SK-N-SH (cell line): ENCODE results near the gene NAV1. TPM values are rescaled to one million over a fixed set of nuclear protein-coding genes. Genes with fewer than 3 reads are reported as not detected.

Source experiments
- CTCF ChIA-PET: fragments of 300-600, 350-600 bp; formaldehyde crosslinking; extraction: SDS; loops from one replicate; lab custom pipeline; 2021; lab: Yijun Ruan, JAX
- POLR2A ChIA-PET: fragments of 350-600 bp; sonication (Branson Sonifier 250); formaldehyde crosslinking; extraction: SDS; loops from one replicate; lab custom pipeline; 2020; ENCODE audit warnings: antibody characterized with exemption, inconsistent platforms; lab: Yijun Ruan, JAX
- DNase-seq: peaks from one replicate; pipeline ENCODE4 v3.0.0; 2012
- H2AFZ ChIP-seq: fragments of 200-600 bp; sonication (generic); 2 replicates; pipeline ENCODE4 v1.8.1; 2016; ENCODE audit warnings: antibody characterized with exemption, mild to moderate bottlenecking, low read depth
- H3F3A ChIP-seq: fragments of 200-600 bp; sonication (generic); replicated peaks from 2 replicates; pipeline ENCODE3; 2016; ENCODE audit warnings: antibody characterized with exemption, mild to moderate bottlenecking; ENCODE audit not compliant: insufficient read depth
- H3K27ac ChIP-seq, 2 experiments: fragments of 200-500 bp in 1 of 2; fragments of 200-600 bp in 1 of 2; sonication (Bioruptor generic) in 1 of 2; sonication (generic), shearing (Covaris generic) in 1 of 2; 2 replicates each; pipeline versions ENCODE4 v1.5.1 to v1.6.1; 2014 to 2016; ENCODE audit warnings: low read depth in 2 of 2, inconsistent platforms in 1 of 2, low read length in 1 of 2, mild to moderate bottlenecking in 1 of 2, mixed read lengths in 1 of 2
- H3K27me3 ChIP-seq: fragments of 200-600 bp; sonication (generic), shearing (Covaris generic); 2 replicates; pipeline ENCODE4 v1.6.1; 2016; ENCODE audit warnings: mixed run types; ENCODE audit not compliant: insufficient read depth
- H3K36me3 ChIP-seq, 2 experiments: fragments of 200-500 bp in 1 of 2; fragments of 200-600 bp in 1 of 2; sonication (Bioruptor generic) in 1 of 2; sonication (generic) in 1 of 2; replicated peaks in 1 of 2; 2 replicates each; pipeline versions ENCODE3 to v1.5.1; 2014 to 2016; ENCODE audit warnings: low read length in 1 of 2, mild to moderate bottlenecking in 1 of 2; ENCODE audit not compliant: insufficient read depth in 2 of 2, control insufficient read depth in 1 of 2
- H3K4me1 ChIP-seq, 2 experiments: fragments of 200-500 bp in 1 of 2; fragments of 200-600 bp in 1 of 2; sonication (Bioruptor generic) in 1 of 2; sonication (generic), shearing (Covaris generic) in 1 of 2; 2 replicates each; pipeline versions ENCODE4 v1.5.1 to v1.6.1; 2014 to 2016; ENCODE audit warnings: low read depth in 1 of 2, low read length in 1 of 2, mixed run types in 1 of 2; ENCODE audit not compliant: insufficient read depth in 2 of 2, control insufficient read depth in 1 of 2
- H3K4me2 ChIP-seq: fragments of 200-600 bp; sonication (generic), shearing (Covaris generic); 2 replicates; pipeline ENCODE4 v1.6.1; 2017; ENCODE audit warnings: mixed run types
- H3K4me3 ChIP-seq, 2 experiments: fragments of 200-500 bp in 1 of 2; fragments of 200-600 bp in 1 of 2; sonication (Bioruptor generic) in 1 of 2; sonication (generic), shearing (Covaris generic) in 1 of 2; 2 replicates each; pipeline versions ENCODE4 v1.5.1 to v1.8.1; 2014 to 2016; ENCODE audit warnings: low read depth in 2 of 2, inconsistent platforms in 1 of 2, low read length in 1 of 2, mild to moderate bottlenecking in 1 of 2, mixed read lengths in 1 of 2, moderate library complexity in 1 of 2
- H3K79me2 ChIP-seq: fragments of 200-600 bp; sonication (generic); 2 replicates; pipeline ENCODE4 v1.8.1; 2017; ENCODE audit warnings: mild to moderate bottlenecking; ENCODE audit not compliant: insufficient read depth
- H3K9ac ChIP-seq: fragments of 200-600 bp; sonication (generic); 2 replicates; pipeline ENCODE4 v1.6.1; 2017; ENCODE audit warnings: mixed run types
- H3K9me2 ChIP-seq: fragments of 200-600 bp; sonication (generic); 2 replicates; pipeline ENCODE4 v1.6.1; 2017; ENCODE audit warnings: mixed run types
- H3K9me3 ChIP-seq: fragments of 200-600 bp; sonication (generic); 2 replicates; pipeline ENCODE4 v1.6.1; 2017; ENCODE audit warnings: mixed run types, mild to moderate bottlenecking, moderate library complexity
- H4K20me1 ChIP-seq: fragments of 200-600 bp; sonication (generic); 2 replicates; pipeline ENCODE4 v1.6.1; 2017; ENCODE audit warnings: mild to moderate bottlenecking, mixed run types; ENCODE audit not compliant: insufficient read depth
- CTCF ChIP-seq: fragments of 200-600 bp; sonication (generic); IDR thresholded peaks from 2 replicates; pipeline ENCODE4 v1.6.1; 2017; ENCODE audit warnings: antibody characterized with exemption, mild to moderate bottlenecking, moderate library complexity
- EZH2phosphoT487 ChIP-seq: fragments of 200-600 bp; sonication (generic); IDR thresholded peaks from 2 replicates; pipeline ENCODE4 v1.6.1; 2017; ENCODE audit warnings: low read depth, mixed run types, mild to moderate bottlenecking, antibody characterized with exemption, moderate library complexity, borderline replicate concordance
- FOXM1 ChIP-seq: IDR thresholded peaks from 2 replicates; pipeline ENCODE4 v1.4.0; 2012; ENCODE audit warnings: low read depth, mild to moderate bottlenecking
- GABPA ChIP-seq: IDR thresholded peaks from 2 replicates; pipeline ENCODE4 v1.4.0; 2012; ENCODE audit warnings: low read depth, mild to moderate bottlenecking
- JUND ChIP-seq: IDR thresholded peaks from 2 replicates; pipeline ENCODE4 v1.4.0; 2012
- MEF2A ChIP-seq: IDR thresholded peaks from 2 replicates; pipeline ENCODE4 v1.4.0; 2012; ENCODE audit warnings: low read depth, borderline replicate concordance
- MXI1 ChIP-seq: IDR thresholded peaks from 2 replicates; pipeline ENCODE4 v1.6.1; 2012; ENCODE audit warnings: mild to moderate bottlenecking, low read depth, low read length, improper control_type of control experiment
- NFIC ChIP-seq: IDR thresholded peaks from 2 replicates; pipeline ENCODE4 v1.4.0; 2012; ENCODE audit warnings: borderline replicate concordance
- PBX3 ChIP-seq: IDR thresholded peaks from 2 replicates; pipeline ENCODE4; 2012
- RCOR1 ChIP-seq: fragments of 150-350 bp; IDR thresholded peaks from 2 replicates; pipeline ENCODE4 v1.6.1; 2017; ENCODE audit warnings: antibody characterized with exemption, low read length
- RXRA ChIP-seq: IDR thresholded peaks from 2 replicates; pipeline ENCODE4 v1.4.0; 2012; ENCODE audit warnings: low read depth, mild to moderate bottlenecking, borderline replicate concordance
- TAF1 ChIP-seq: IDR thresholded peaks from 2 replicates; pipeline ENCODE4 v1.6.1; 2012; ENCODE audit warnings: low read depth, mild to moderate bottlenecking, low read length, moderate library complexity, borderline replicate concordance
- TEAD4 ChIP-seq: IDR thresholded peaks from 2 replicates; pipeline ENCODE4 v1.4.0; 2012; ENCODE audit warnings: mild to moderate bottlenecking, borderline replicate concordance; ENCODE audit not compliant: insufficient read depth
- USF1 ChIP-seq: IDR thresholded peaks from 2 replicates; pipeline ENCODE4 v1.4.0; 2012; ENCODE audit warnings: low read depth, borderline replicate concordance
- ZBTB33 ChIP-seq: IDR thresholded peaks from 2 replicates; pipeline ENCODE4 v1.4.0; 2012; ENCODE audit warnings: low read depth, borderline replicate concordance
- WGBS: methylation state at CpG from one replicate; pipeline ENCODE4 v1.1.6; 2017; ENCODE audit warnings: low lambda C conversion rate; 5-methylcytosine and 5-hydroxymethylcytosine counted together
- polyA plus RNA-seq, 3 experiments: library from polyadenylated mRNA; depleted of rRNA; stranded (reverse); fragments of >200 nt; gene quantifications; 2 replicates each; pipeline ENCODE4 v1.2.3, GENCODE V29; 2012

Gene NAV1
- polyA plus RNA-seq, 1 of the 3 experiments (the other 2 are of a cell fraction) = 16.1 TPM

- H3F3A ChIP-seq = peaks cover 6% of the 10 kb centered on the region
- no peak overlapping the region for H3K4me2 ChIP-seq
- no peaks in the 10 kb centered on the region for H3K27me3 ChIP-seq
- DNase-seq = no peak
- 100% methylated on average over 1 of the region's 1 CpG for WGBS
- no peaks in the 10 kb centered on the region for H3K36me3 ChIP-seq
- POLR2A ChIA-PET = no interaction called here
- H3K79me2 ChIP-seq = peaks cover 18% of the 10 kb centered on the region
- H3K4me1 ChIP-seq = peaks cover 14 to 23% of the 10 kb centered on the region in 2 experiments; a peak in 2 of 4 replicates
- TF ChIP-seq ZBTB33 (no peak), MEF2A (no peak), MXI1 (no peak), JUND (no peak), PBX3 (no peak), TEAD4 (no peak), NFIC (no peak), GABPA (no peak), TAF1 (no peak), FOXM1 (no peak), RCOR1 (no peak), CTCF (no peak), RXRA (no peak), EZH2phosphoT487 (no peak), USF1 (no peak)
- no peak overlapping the region for H2AFZ ChIP-seq
- no peaks in the 10 kb centered on the region for H3K9me3 ChIP-seq
- no peaks in the 10 kb centered on the region for H4K20me1 ChIP-seq
- no peak overlapping the region for H3K4me3 ChIP-seq
- H3K27ac ChIP-seq = no peak overlapping the region
- no peak overlapping the region for H3K9ac ChIP-seq
- CTCF ChIA-PET = interaction anchor here (1.0 to 31.9 kb wide), 9 partner anchors 8 to 280 kb away, joined by 3 to 860 read pairs (median 46); partner anchors contain the start of genes NAV1 and PHLDA3
- no peaks in the 10 kb centered on the region for H3K9me2 ChIP-seq
These were observed 28.2 kb upstream of the NAV1 start for GRCh38 chr1:201510734-201511133.
